OCI-LY7 (cell line): ENCODE results near the gene CCNB2. TPM values are rescaled to one million over a fixed set of nuclear protein-coding genes. Genes with fewer than 3 reads are reported as not detected.

Experiments
- Bru-seq: library from RNA; stranded (reverse); fragments of 400-500 nt; gene quantifications from one replicate; lab custom pipeline; 2021; lab: Mats Ljungman, UMichigan
- BruChase-seq, 2 experiments: library from RNA; stranded (reverse); fragments of 400-500 nt; gene quantifications; one replicate each; lab custom pipeline; 2021; lab: Mats Ljungman, UMichigan
- BruUV-seq: library from RNA; stranded (reverse); fragments of 400-500 nt; replicated peaks from 2 replicates; lab custom pipeline; 2021; lab: Mats Ljungman, UMichigan
- CTCF ChIA-PET: fragments of 300-600 bp; sonication (Branson Sonifier 250); formaldehyde crosslinking; loops from one replicate; lab custom pipeline; 2022; ENCODE audit warnings: antibody characterized with exemption; ENCODE audit not compliant: unreplicated experiment; lab: Charles Lee
- POLR2A ChIA-PET: fragments of 300-600 bp; sonication (Branson Sonifier 250); formaldehyde crosslinking; loops from one replicate; lab custom pipeline; 2022; ENCODE audit warnings: antibody characterized with exemption; lab: Charles Lee
- DNase-seq: peaks from one replicate; pipeline ENCODE4 v3.0.0-alpha.2; 2015; ENCODE audit warnings: low spot score
- H2AFZ ChIP-seq: fragments of 200-600 bp; sonication (generic), shearing (Covaris generic); 2 replicates; pipeline ENCODE4 v1.6.1; 2014; ENCODE audit warnings: mild to moderate bottlenecking, antibody characterized with exemption, low read length, moderate library complexity
- H3K27ac ChIP-seq: fragments of 200-600 bp; sonication (generic); 2 replicates; pipeline ENCODE4 v1.5.1; 2014; ENCODE audit warnings: mixed run types, low read depth, mild to moderate bottlenecking, moderate library complexity, low read length, inconsistent platforms; ENCODE audit not compliant: poor library complexity, severe bottlenecking
- H3K36me3 ChIP-seq: fragments of 200-600 bp; sonication (generic); 2 replicates; pipeline ENCODE4 v1.6.1; 2014; ENCODE audit warnings: mild to moderate bottlenecking, antibody characterized with exemption, low read length, moderate library complexity, mixed read lengths; ENCODE audit not compliant: insufficient read depth
- H3K4me1 ChIP-seq: fragments of 200-600 bp; sonication (generic); 2 replicates; pipeline ENCODE4 v1.5.1; 2014; ENCODE audit warnings: mild to moderate bottlenecking, low read length; ENCODE audit not compliant: insufficient read depth, poor library complexity, severe bottlenecking
- H3K4me2 ChIP-seq: fragments of 200-600 bp; sonication (generic); 2 replicates; pipeline ENCODE4 v1.6.1; 2014; ENCODE audit warnings: mild to moderate bottlenecking, low read length
- H3K4me3 ChIP-seq: fragments of 200-600 bp; sonication (generic); 2 replicates; pipeline ENCODE4 v1.5.1; 2014; ENCODE audit warnings: mild to moderate bottlenecking, low read depth, low read length; ENCODE audit not compliant: poor library complexity, severe bottlenecking
- H3K79me2 ChIP-seq: fragments of 200-600 bp; sonication (generic); 2 replicates; pipeline ENCODE4 v1.6.1; 2016; ENCODE audit warnings: low read depth, mild to moderate bottlenecking, low read length, moderate library complexity, mixed read lengths; ENCODE audit not compliant: insufficient read depth
- H3K9me2 ChIP-seq: fragments of 200-600 bp; sonication (generic); 2 replicates; pipeline ENCODE4 v1.6.1; 2016; ENCODE audit warnings: mild to moderate bottlenecking, low read length, mixed read lengths; ENCODE audit not compliant: insufficient read depth
- H3K9me3 ChIP-seq: fragments of 200-600 bp; sonication (generic); 2 replicates; pipeline ENCODE4 v1.6.1; 2014; ENCODE audit warnings: mild to moderate bottlenecking, mixed run types, low read length, mixed read lengths
- H4K20me1 ChIP-seq: fragments of 200-600 bp; sonication (generic); 2 replicates; pipeline ENCODE4 v1.6.1; 2014; ENCODE audit warnings: mild to moderate bottlenecking, antibody characterized with exemption, low read length, moderate library complexity, mixed read lengths; ENCODE audit not compliant: insufficient read depth
- EZH2phosphoT487 ChIP-seq: fragments of 200-600 bp; sonication (generic); IDR thresholded peaks from 2 replicates; pipeline ENCODE4 v1.6.1; 2018; ENCODE audit warnings: low read depth, borderline replicate concordance, mild to moderate bottlenecking, mixed run types, antibody characterized with exemption, low read length, moderate library complexity, mixed read lengths
- intact Hi-C: fragments of 100-400 bp; cut with micrococcal nuclease; formaldehyde crosslinking; loops from one replicate; pipeline ENCODE4 v1.10.0; 2022; ENCODE audit not compliant: unreplicated experiment
- long read RNA-seq: library from polyadenylated mRNA; stranded (forward); transcript quantifications from one replicate; pipeline ENCODE4 v2.0.0, GENCODE V29; 2022
- total RNA-seq, 2 experiments: library from RNA; depleted of rRNA in 1 of 2; stranded (reverse); fragments of >200 nt in 1 of 2; shearing (Covaris generic) in 1 of 2; gene quantifications; 2 replicates each; pipeline ENCODE4 v1.2.3, GENCODE V29; 2014 to 2022
- TF ChIP-seq, protein P1 (sequence below): fragments of 200-600 bp; sonication (generic); conservative IDR thresholded peaks from 2 replicates; pipeline ENCODE4 v1.5.1; 2014; ENCODE audit warnings: mild to moderate bottlenecking, antibody characterized with exemption, low read length, moderate library complexity, mixed read lengths

Gene CCNB2
- 87.9 and 93.9 TPM in 2 replicates for total RNA-seq (2014; rRNA removed; shearing (Covaris generic))
- 128 and 155 TPM in 2 replicates for total RNA-seq (2022)
- percentile 92 among the genes with signal in this experiment for Bru-seq, nascent RNA
- BruChase-seq, experiment 1, labeled RNA remaining after a 6-hour chase = percentile 85 among the genes with signal in this experiment
- percentile 86 among the genes with signal in this experiment for BruChase-seq, experiment 2, labeled RNA remaining after a 2-hour chase
- long read RNA-seq, transcript CCNB2-201 (9 exons, 1,556 nt) = major isoform, 180 of 190 reads
- long read RNA-seq, partial matches to known transcripts = 3 of 190 reads
- long read RNA-seq, other reads (novel, unspliced or antisense) = 5 of 190 reads

DNA sequence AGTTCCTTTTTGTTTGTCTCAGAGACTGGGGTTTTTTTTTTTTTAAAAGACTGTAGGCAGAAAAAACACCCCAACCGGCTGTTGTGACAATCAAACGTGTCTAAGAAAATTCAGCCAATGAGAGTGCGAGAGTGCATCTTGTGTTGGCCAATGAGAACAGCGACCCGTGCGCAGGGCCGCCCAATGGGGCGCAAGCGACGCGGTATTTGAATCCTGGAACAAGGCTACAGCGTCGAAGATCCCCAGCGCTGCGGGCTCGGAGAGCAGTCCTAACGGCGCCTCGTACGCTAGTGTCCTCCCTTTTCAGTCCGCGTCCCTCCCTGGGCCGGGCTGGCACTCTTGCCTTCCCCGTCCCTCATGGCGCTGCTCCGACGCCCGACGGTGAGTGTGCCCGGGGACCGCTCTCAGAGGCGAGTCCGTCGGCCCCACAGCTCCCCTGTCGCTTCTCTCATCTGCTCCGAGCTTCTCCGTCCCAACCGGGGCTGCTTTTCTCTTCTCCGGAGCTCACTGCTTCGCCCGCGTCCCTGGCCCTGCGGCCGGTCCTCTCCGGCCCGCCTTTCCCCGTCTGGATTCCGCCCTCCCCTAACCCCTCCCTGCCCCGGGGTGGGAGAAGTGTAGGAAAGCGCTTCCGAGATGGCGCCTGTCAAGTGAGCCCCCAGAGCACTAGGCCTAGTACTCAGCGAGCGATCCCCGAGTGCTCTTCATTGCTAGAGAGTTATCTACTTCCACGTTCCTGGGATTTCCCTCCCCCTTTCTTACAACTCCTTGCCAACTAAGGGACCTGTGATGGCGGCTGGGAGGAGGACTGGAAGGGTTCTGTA is at the start of gene CCNB2:
Gene CCNB2, plus strand, starts transcription at position 235 of the 821 bp plus-strand sequence. Its CDS starts 123 bp downstream, at position 358.
- peak within 1 kb of the TSS; percentile 88 for H3K4me2 ChIP-seq
- H3K9me3 ChIP-seq = no peaks in the 10 kb centered on the region
- H4K20me1 ChIP-seq = no peaks in the 10 kb centered on the region
- POLR2A ChIA-PET = interaction anchor here (0.6 to 1.0 kb wide), 2 partner anchors 8 to 30 kb away, joined by 5 to 6 read pairs; no protein-coding TSS in a partner anchor
- H3K36me3 ChIP-seq = peaks cover 32% of the 10 kb centered on the region
- peak within 1 kb of the TSS; percentile 83 for H3K27ac ChIP-seq
- TF ChIP-seq EZH2phosphoT487 = no peak
- TF ChIP-seq, protein P1, sequence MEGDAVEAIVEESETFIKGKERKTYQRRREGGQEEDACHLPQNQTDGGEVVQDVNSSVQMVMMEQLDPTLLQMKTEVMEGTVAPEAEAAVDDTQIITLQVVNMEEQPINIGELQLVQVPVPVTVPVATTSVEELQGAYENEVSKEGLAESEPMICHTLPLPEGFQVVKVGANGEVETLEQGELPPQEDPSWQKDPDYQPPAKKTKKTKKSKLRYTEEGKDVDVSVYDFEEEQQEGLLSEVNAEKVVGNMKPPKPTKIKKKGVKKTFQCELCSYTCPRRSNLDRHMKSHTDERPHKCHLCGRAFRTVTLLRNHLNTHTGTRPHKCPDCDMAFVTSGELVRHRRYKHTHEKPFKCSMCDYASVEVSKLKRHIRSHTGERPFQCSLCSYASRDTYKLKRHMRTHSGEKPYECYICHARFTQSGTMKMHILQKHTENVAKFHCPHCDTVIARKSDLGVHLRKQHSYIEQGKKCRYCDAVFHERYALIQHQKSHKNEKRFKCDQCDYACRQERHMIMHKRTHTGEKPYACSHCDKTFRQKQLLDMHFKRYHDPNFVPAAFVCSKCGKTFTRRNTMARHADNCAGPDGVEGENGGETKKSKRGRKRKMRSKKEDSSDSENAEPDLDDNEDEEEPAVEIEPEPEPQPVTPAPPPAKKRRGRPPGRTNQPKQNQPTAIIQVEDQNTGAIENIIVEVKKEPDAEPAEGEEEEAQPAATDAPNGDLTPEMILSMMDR = no peak
- peaks cover 26% of the 10 kb centered on the region for H3K79me2 ChIP-seq
- no TSS peak for BruUV-seq
- CTCF ChIA-PET = no interaction called here
- peak; percentile 96 for DNase-seq
- peak within 1 kb of the TSS; percentile 90 for H3K4me3 ChIP-seq
- intact Hi-C loops = loop anchor here (1.0 to 2.0 kb wide), 2 partner anchors 33 to 124 kb away; no protein-coding TSS in a partner anchor
- peaks cover 20% of the 10 kb centered on the region for H3K4me1 ChIP-seq
- H3K9me2 ChIP-seq = no peaks in the 10 kb centered on the region
- H2AFZ ChIP-seq = peak within 1 kb of the TSS; percentile 98

DNA sequence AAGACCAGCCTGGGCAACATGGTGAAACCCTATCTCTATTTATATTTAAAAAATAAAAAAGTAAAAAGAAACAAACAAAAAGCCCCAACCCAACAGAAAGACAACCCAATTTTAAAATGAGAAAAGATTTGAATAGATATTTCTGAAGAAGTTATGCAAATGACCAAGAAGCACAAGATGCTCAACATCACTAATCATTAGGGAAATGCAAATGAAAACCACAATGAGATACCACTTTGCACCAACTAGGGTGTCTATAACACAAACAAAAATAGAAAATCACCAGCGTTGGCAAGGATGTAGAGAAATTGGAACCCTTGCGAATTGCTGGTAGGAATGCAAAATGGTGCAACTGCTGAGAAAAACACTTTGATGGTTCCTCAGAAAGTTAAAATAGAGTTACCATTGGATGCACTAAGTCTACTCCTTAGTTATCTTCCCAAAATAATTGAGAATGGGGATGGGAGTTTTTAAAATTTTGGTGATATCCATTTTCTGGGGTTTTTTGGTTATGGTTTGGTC is 45.8 kb upstream of the CCNB2 start:
- H3K79me2 ChIP-seq = no peaks in the 10 kb centered on the region; the same call in 1 of the 2 replicates
- H3K4me2 ChIP-seq = no peak overlapping the region
- no peaks in the 10 kb centered on the region for H3K9me3 ChIP-seq
- no peak overlapping the region for H3K27ac ChIP-seq
- ChIA-PET CTCF (no interaction called here), POLR2A (interaction anchor here (0.5 to 2.0 kb wide), 3 partner anchors 9 to 14 kb away, joined by 3 to 5 read pairs (median 4); no protein-coding TSS in a partner anchor)
- H3K9me2 ChIP-seq = no peaks in the 10 kb centered on the region
- DNase-seq = no peak
- no peak overlapping the region for H2AFZ ChIP-seq
- no peaks in the 10 kb centered on the region for H3K4me1 ChIP-seq
- H4K20me1 ChIP-seq = no peaks in the 10 kb centered on the region
- no peak overlapping the region for H3K4me3 ChIP-seq
- TSS peak; percentile 14 for BruUV-seq
- peaks cover 98% of the 10 kb centered on the region for H3K36me3 ChIP-seq
- intact Hi-C loops = no loop called here
- no peak for TF ChIP-seq EZH2phosphoT487

DNA sequence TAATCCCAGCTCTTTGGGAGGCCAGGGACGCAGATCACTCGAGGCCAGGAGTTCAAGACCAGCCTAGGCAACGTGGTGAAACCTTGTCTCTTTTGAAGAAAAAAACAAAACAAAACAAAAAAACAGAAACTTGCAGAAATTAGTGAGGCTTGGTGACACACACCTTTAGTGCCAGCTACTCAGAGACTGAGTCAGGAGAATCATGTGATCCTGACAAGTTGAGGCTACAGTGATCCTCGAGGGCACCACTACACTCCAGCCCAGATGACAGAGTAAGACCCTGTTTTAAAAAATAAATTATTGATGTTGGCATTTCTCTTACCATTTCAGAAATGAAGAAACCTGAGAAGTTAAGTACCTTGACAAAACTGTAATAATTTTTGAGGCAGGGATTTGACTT is 44.6 kb upstream of the CCNB2 start:
- POLR2A ChIA-PET = no interaction called here
- no peak for DNase-seq
- Histone ChIP-seq H4K20me1 (no peaks in the 10 kb centered on the region), H3K4me3 (no peak overlapping the region), H3K27ac (no peak overlapping the region), H3K4me1 (no peaks in the 10 kb centered on the region), H3K9me2 (no peaks in the 10 kb centered on the region), H3K79me2 (no peaks in the 10 kb centered on the region; the same call in 1 of the 2 replicates), H3K36me3 (peaks cover 97% of the 10 kb centered on the region), H2AFZ (no peak overlapping the region), H3K9me3 (no peaks in the 10 kb centered on the region), H3K4me2 (no peak overlapping the region)
- BruUV-seq = no TSS peak
- TF ChIP-seq, protein P1 = no peak
- no peak for TF ChIP-seq EZH2phosphoT487
- CTCF ChIA-PET = no interaction called here
- intact Hi-C loops = no loop called here
